ENCODE results near the gene RFC5. TPM values are rescaled to one million over a fixed set of nuclear protein-coding genes. Genes with fewer than 3 reads are reported as not detected.

The RFC5 gene
- total and polyA plus RNA-seq, 4 donors, result 7.3 to 16.0 (median 8.2) TPM

DNA sequence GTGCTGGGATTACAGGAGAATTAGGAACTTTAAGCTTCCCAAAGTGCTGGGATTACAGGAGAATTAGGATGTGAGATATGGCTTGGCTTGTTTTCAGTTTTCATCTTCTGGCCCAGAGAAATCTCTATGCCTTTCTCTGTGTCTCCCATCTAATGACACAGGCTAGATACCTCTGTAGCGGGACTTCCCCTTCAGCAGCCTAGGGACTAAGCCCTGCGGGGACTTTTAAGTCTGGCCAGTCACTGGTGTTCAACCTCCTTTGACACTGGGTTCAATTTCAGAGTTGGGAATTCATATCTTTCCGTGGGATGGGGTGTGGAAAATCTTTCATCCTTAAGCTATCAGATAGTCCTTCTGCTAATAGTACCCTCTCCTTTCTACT is 6.2 kb downstream of the RFC5 start:
- TF ChIP-seq, protein P1, sequence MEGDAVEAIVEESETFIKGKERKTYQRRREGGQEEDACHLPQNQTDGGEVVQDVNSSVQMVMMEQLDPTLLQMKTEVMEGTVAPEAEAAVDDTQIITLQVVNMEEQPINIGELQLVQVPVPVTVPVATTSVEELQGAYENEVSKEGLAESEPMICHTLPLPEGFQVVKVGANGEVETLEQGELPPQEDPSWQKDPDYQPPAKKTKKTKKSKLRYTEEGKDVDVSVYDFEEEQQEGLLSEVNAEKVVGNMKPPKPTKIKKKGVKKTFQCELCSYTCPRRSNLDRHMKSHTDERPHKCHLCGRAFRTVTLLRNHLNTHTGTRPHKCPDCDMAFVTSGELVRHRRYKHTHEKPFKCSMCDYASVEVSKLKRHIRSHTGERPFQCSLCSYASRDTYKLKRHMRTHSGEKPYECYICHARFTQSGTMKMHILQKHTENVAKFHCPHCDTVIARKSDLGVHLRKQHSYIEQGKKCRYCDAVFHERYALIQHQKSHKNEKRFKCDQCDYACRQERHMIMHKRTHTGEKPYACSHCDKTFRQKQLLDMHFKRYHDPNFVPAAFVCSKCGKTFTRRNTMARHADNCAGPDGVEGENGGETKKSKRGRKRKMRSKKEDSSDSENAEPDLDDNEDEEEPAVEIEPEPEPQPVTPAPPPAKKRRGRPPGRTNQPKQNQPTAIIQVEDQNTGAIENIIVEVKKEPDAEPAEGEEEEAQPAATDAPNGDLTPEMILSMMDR (IDR thresholded peaks at IDR 0.05; ENCODE audit: control extremely low read depth, extremely low read depth), result no peak
- no peak overlapping the region for H3K9ac ChIP-seq (ENCODE audit: insufficient read depth in 1 of 2, low read length in 2 of 2)
- no peaks in the 10 kb centered on the region for H3K27me3 ChIP-seq (ENCODE audit: control insufficient read depth in 3 of 3, insufficient read depth in 3 of 3, low read length in 2 of 3)
- no peaks in the 10 kb centered on the region for H3K9me3 ChIP-seq (ENCODE audit: control insufficient read depth in 4 of 4, insufficient read depth in 3 of 4, low read length in 3 of 4)
- no peak for DNase-seq
- no peak overlapping the region for H3K27ac ChIP-seq (ENCODE audit: low read depth in 1 of 2, low read length in 1 of 2)
- H3K4me3 ChIP-seq, result no peak overlapping the region
- WGBS, 2 donors, result 95 to 96% methylated on average over 3 of the region's 3 CpGs
- ATAC-seq (ENCODE audit: insufficient read depth, low FRiP score), result no peak
- peaks cover 0 to 3% (median 0%) of the 10 kb centered on the region in 5 donors for H3K4me1 ChIP-seq (ENCODE audit: control insufficient read depth in 5 of 5, insufficient read depth in 5 of 5, low read length in 5 of 5)
- H3K36me3 ChIP-seq (ENCODE audit: control insufficient read depth in 4 of 4, insufficient read depth in 4 of 4, low read length in 4 of 4), result peaks cover 10 to 40% (median 30%) of the 10 kb centered on the region in 4 donors

GRCh38 chr12:118023301-118023860 is 6.9 kb downstream of the RFC5 start:
- peaks cover 10 to 43% (median 32%) of the 10 kb centered on the region in 4 donors for H3K36me3 ChIP-seq (ENCODE audit: control insufficient read depth in 4 of 4, insufficient read depth in 4 of 4, low read length in 4 of 4)

GRCh38 chr12:118025168-118025567 is 8.7 kb downstream of the RFC5 start:
- H3K27ac ChIP-seq (ENCODE audit: low read depth in 1 of 2, low read length in 1 of 2), result no peak overlapping the region
- no peak overlapping the region for H3K9ac ChIP-seq (ENCODE audit: insufficient read depth in 1 of 2, low read length in 2 of 2)
- H3K27me3 ChIP-seq (ENCODE audit: control insufficient read depth in 3 of 3, insufficient read depth in 3 of 3, low read length in 2 of 3), result no peaks in the 10 kb centered on the region
- H3K36me3 ChIP-seq (ENCODE audit: control insufficient read depth in 4 of 4, insufficient read depth in 4 of 4, low read length in 4 of 4), result peaks cover 15 to 43% (median 28%) of the 10 kb centered on the region in 4 donors
- no peaks in the 10 kb centered on the region for H3K9me3 ChIP-seq (ENCODE audit: control insufficient read depth in 4 of 4, insufficient read depth in 3 of 4, low read length in 3 of 4)
- H3K4me1 ChIP-seq (ENCODE audit: control insufficient read depth in 5 of 5, insufficient read depth in 5 of 5, low read length in 5 of 5), result no peaks in the 10 kb centered on the region
- no peak for ATAC-seq (ENCODE audit: insufficient read depth, low FRiP score)
- DNase-seq, result no peak
- no peak overlapping the region for H3K4me3 ChIP-seq
- WGBS, 2 donors, result 88 to 94% methylated on average over 4 of the region's 4 CpGs
- TF ChIP-seq, protein P1 (IDR thresholded peaks at IDR 0.05; ENCODE audit: control extremely low read depth, extremely low read depth), result no peak

More at GRCh38 chr12:118023301-118023860, 6.9 kb downstream of the RFC5 start:
- Histone ChIP-seq H3K27ac (ENCODE audit: low read depth in 1 of 2, low read length in 1 of 2) (no peak overlapping the region), H3K9ac (ENCODE audit: insufficient read depth in 1 of 2, low read length in 2 of 2) (no peak overlapping the region), H3K27me3 (ENCODE audit: control insufficient read depth in 3 of 3, insufficient read depth in 3 of 3, low read length in 2 of 3) (no peaks in the 10 kb centered on the region), H3K4me3 (no peak overlapping the region), H3K9me3 (ENCODE audit: control insufficient read depth in 4 of 4, insufficient read depth in 3 of 4, low read length in 3 of 4) (no peaks in the 10 kb centered on the region), H3K4me1 (ENCODE audit: control insufficient read depth in 5 of 5, insufficient read depth in 5 of 5, low read length in 5 of 5) (no peaks in the 10 kb centered on the region)
- 87 to 90% methylated on average over 9 of the region's 9 CpGs for whole genome bisulfite sequencing, 2 donors
- TF ChIP-seq, protein P1 (IDR thresholded peaks at IDR 0.05; ENCODE audit: control extremely low read depth, extremely low read depth), result no peak
- no peak for DNase-seq
- ATAC-seq (ENCODE audit: insufficient read depth, low FRiP score), result no peak

DNA sequence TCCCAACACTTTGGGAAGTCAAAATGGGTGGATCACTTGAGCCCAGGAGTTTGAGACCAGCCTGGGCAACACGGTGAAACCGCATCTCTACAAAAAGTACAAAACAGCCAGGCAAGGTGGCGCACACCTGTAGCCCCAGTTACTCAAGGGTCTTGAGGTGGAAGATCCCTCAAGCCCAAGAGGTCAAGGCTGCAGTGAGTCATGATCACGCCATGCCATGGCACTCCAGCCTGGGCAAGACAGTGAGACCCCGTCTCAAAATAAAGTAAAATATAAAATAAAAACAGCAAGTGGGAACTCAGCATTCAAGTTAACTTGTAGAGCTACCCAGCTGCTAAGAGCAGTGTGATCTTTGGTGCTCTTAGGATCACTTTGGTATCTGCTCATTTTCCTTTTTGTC is 12.7 kb downstream of the RFC5 start:
- no peaks in the 10 kb centered on the region for H3K4me1 ChIP-seq (ENCODE audit: control insufficient read depth in 5 of 5, insufficient read depth in 5 of 5, low read length in 5 of 5)
- WGBS, 2 donors, result 97% methylated on average over 5 of the region's 5 CpGs
- peaks cover 29 to 49% (median 37%) of the 10 kb centered on the region in 4 donors for H3K36me3 ChIP-seq (ENCODE audit: control insufficient read depth in 4 of 4, insufficient read depth in 4 of 4, low read length in 4 of 4)
- TF ChIP-seq, protein P1 (IDR thresholded peaks at IDR 0.05; ENCODE audit: control extremely low read depth, extremely low read depth), result no peak
- H3K9ac ChIP-seq (ENCODE audit: insufficient read depth in 1 of 2, low read length in 2 of 2), result no peak overlapping the region
- no peak overlapping the region for H3K27ac ChIP-seq (ENCODE audit: low read depth in 1 of 2, low read length in 1 of 2)
- no peaks in the 10 kb centered on the region for H3K9me3 ChIP-seq (ENCODE audit: control insufficient read depth in 4 of 4, insufficient read depth in 3 of 4, low read length in 3 of 4)
- H3K27me3 ChIP-seq (ENCODE audit: control insufficient read depth in 3 of 3, insufficient read depth in 3 of 3, low read length in 2 of 3), result no peaks in the 10 kb centered on the region
- no peak overlapping the region for H3K4me3 ChIP-seq
- ATAC-seq (ENCODE audit: insufficient read depth, low FRiP score) (no peak), DNase-seq (no peak)
